CD4-positive, alpha-beta T cell treated with Interleukin-4 for 4 hours (primary cell): Measurements from ENCODE around the gene DNAH7.
A peak's percentile ranks its signal among the peaks of the same experiment; 100 is the strongest.
"Not testable (repeated sequence)": the region's sequence is repeated elsewhere in the genome, so short reads cannot be mapped to it uniquely, and the experiment has no call there.

ENCODE experiments used
- DNase-seq: peaks from one replicate; pipeline ENCODE4 v3.0.0-alpha.2; 2020

DNAH7 gene

DNA sequence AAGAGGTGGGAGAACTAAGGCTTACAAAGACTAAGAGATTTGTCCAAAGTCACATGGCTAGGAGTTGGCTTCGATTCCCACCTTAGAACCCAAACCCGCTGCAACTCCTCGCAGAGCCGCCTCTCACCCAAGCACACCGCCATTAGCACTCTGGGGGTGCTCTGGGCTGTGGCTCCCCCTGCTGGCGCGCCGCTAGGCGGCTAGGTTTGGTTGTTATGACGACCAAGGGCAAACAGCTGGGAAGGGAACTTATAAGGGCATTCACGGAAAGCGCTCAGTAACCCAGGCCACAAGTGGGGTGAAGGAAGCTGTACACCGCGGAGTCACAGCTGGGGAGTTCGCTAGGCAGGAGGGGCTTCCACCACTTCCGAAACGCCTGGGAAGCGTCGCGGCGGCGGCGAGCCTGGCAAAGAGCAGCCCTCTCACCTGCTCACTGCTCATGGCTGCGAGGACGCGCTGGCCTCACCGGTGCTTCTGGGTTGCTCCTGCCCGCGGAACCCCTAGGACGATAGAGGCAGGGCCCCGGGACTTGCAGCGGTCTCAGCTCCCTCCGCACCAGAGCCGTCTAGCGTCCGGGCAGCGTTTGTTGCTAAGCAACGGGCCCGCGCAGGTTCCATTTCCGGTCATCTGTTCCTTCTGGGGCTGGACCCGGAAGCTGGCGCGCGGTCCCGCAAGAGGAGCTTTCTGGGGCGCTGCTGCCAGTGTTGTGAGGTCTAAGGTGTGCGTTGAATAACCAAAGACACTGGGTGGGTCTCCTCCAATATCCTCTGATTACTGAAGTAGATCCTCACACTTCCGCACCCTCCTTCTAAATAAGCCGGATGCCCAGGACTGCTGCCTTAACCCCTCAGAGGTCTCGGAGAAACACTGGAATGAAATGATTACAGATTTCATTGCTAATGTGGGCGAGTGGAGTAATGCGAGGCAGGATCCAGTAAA, at the start of gene DNAH7:
DNAH7 (minus strand) TSS at position 567 of the 939 bp plus-strand sequence; CDS start at position 441, 126 bp downstream.
- peak; percentile 96 for DNase-seq

DNA sequence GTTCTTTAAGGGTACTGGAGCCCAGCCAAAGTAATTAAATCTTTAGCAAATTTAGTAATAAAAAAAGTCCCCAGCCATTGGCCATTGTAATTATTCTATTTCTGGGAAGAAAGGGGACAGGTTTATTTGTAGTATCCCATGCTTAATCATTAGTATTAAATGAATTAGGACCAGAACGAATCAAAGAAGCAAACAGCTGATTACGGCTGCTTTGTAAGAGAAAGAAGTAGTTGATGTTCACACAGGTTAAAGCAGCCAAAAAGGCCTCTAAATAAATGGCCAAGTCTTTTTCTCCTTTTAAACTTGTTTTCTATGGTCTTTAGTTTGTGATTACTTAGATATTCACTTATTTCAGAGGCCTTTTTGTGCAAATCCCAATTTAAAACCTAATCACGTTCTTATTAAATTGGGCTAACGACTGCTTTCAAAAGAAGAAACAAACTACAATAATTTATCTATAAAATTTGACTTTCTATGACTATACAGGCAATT, 48.6 kb upstream of the DNAH7 start:
- no peak for DNase-seq

DNA sequence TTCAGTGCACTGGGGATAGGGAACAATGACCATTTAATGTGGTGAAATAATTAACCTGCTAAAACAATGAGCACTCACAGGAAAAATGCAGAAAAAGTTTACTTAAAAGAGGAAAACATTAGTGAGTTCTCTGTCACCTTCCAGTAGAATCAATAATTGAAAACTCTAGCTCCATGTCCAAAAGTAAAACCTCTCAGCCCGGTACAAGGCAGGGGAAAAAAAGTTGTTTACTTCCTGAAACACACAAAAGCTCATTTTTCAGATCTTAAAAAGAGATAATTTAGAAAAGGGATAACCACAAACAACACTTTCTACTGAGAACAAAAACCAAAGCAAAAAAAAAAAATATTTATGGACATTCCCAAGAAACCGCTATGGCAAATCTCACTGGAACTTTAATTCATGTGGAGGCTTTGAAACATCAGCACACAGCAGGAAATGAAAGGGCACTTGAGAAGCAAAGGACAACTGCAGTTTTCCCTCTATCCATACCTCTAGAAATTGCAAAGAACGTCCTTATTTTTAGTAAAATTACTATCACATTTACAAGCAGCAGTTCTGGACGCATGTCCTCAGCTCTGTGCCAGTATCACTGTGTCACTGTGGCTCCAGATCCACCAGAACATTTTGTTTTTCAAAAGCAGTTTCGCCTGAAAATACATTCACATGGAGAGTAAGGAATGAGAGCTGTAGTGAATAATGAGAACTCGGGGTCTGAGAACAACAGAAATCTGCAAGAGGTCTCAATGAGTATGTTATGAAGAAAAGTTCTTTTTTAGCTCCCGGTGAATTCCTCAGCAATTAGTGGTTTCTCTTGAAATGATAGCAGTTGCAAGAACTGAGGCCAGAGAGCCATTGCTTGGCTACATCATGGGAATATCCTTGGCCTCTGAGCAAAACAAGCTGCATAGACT, 44.7 kb upstream of the DNAH7 start:
- no peak for DNase-seq

DNA sequence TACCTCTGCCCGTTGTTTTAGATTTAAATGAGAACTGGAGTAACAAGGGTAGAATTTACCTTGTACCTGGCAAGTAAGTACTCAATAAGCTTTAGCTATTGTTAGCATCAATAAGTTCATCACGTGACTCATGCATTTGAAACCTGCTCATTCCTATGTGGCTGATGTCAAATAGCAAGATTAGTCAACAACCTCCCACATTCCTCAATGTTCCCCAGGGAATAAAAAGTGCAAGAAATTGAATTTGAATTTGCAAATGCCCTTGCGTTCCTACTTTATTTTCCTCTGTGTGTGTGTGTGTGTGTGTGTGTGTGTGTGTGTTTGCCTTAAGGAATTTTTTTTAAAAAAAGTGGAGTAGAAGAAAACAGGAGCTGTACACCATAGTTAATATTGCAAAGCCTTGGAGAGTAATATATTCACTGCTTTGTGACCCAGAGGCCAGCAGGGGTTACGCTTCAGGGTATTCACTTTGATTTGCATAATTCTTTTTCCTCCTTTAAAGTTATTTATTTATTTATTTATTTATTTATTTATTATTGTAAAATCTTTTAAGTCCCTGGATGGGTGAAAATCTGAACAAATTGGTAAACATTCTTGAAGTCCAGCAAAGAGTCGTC, 43.9 kb upstream of the DNAH7 start:
- DNase-seq: no peak

DNA sequence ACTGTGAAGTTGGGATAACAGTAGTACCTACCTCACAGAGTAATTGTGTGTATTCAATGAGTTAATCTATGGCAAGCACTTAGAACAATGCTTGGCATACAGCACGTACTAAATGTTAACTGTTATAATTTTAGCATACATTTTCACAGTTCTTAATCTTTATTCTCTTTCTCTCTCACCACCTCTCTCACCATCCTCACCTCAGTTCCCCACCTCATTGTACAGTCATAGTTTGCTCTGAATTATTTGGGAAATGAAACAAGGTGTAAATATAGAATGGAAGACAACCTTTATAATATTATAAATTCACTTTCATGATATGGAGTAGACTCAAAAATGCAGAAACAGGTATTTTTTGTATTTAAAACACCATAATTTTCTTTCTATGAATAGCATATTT, 40.0 kb upstream of the DNAH7 start:
- DNase-seq: no peak

DNA sequence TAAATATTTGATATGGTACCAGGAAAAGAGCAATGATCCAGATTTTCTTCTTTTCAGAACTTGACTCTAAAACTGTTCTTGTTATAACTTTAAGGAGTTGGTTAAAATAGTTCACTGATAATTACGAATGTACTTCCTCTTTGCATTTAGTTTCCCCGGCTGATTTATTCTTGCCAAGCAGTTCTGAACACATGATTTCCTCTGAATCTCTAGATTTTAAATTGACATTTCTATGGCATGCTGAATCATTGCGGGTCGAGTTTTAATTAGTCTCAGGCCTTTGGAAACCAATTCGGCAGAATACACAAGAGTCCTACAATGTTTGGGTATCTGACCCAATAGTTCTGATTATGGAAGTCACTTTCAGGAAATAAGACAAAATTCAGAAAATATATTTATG, 37.3 kb upstream of the DNAH7 start:
- DNase-seq: no peak

DNA sequence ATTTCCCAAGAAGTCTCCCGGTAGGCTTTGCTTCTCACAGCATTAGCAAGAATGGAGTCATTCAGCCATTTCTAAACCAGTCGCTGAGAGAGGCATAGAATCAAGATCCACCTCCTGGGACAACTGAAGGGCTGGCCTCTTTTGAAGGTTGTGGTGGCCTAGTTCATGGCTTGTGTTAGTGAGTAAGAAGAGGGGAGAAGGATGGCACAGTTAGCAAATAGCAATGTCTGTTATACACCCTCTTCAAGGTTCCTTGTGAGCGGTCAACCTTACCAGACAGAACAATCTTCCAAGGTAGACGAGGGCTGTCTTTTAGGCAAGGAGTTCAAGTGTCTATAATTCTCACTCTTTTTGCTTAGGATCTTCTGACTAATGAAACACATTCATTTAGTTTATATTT, 35.4 kb upstream of the DNAH7 start:
- no peak for DNase-seq

DNA sequence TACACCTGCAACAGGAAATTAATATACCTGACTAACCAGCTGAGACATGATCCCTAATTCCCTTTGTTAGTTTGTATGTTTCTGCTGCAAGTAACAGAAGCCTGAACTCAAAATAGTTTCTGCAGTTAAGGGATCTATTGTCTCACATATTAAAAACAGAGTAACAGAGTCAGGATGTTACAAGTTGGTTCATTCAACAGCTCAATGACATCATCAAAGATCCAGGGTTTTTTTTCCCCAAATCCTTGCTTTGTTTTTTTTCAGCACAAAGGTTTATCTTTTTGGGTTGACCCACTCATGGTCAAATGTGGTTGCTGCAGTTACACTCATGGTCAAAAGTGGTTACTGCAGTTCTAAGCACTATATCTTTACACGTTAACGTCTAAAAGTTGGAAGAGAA, 35.0 kb upstream of the DNAH7 start:
- no peak for DNase-seq

DNA sequence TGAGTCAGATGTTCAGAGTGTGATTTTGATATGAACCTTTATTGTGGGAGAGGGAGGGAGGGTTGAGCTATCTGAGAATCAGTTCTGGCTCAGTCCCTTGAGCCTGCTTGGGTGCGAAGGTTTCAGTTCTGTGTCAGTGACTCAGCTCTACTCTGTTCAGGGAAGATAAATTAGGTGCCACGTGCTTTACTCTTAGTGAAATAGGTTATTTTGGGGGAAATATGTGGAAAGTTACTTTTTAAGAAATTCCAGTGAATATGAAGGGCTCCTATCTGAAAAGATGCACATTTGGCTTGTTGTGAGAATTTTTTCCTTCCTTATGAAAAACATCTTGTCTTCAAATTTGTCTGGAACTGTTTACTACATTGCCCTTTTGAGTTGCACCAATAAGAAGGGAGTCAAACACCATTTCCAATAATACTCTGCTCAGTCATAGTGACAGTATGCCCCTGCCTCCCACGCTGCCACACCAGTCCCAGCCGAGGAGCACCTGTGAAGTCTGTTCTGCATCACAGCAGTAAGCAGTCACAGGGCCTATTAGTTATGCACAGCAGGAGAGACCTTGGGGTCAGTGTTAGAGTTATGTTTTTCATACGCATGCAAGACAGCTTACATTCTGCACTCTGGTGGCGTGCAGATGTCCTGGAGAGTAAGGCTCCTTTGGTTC, 32.8 kb upstream of the DNAH7 start:
- peak; percentile 21 for DNase-seq

DNA sequence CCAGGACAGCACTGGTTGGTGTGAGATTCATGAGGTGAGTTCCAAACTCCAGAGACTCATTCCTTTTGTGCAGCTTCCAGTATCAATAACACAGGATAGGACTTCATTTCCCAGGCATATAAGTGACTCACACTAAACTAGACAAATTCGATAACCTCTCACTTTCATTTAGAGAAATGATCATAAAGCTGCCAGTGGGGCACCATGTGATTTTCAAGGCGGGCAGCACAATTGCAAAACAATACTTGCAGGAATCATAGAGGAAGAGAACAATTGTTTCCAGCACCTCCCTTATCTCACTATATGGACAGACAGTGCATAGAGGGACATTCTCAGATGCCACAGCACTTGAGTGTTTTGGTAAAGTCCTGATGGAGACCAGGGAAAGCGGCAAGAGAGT, 31.3 kb upstream of the DNAH7 start:
- DNase-seq: no peak

DNA sequence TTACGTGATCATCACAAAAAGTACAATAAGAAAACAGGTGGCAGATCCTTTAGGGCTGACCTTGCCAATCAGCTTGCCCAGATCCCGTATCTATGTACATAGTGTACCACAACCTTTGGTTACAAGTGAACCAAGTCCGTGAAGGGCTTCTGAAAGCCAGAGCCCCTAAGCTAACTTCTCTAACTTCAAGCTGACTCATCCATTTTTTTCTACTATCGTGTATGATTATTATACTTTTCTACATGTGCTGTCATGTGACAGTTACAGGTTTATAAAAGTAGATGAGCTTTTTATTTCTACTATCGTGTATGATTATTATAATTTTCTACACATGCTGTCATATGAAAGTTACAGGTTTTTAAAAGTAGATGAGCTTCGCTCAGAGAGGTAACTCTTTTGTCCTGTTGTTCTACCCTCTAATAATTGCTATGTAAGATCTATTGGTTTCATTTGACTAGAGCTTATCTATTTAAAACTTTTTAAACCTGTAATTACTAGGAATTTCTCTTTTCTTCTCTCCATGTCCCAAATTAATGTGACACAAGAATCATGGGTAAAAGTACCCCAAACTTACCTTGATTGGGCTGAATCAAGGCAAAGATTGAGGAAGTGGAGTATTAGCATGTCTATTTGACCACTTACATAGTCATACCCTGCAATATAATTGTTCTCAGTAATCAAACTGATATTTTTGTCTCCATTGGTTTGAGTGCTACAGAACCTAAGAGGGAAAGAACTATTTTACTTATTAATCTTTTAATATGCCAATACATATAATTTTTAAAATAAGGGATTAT, 29.4 kb upstream of the DNAH7 start:
- DNase-seq: no peak

DNA sequence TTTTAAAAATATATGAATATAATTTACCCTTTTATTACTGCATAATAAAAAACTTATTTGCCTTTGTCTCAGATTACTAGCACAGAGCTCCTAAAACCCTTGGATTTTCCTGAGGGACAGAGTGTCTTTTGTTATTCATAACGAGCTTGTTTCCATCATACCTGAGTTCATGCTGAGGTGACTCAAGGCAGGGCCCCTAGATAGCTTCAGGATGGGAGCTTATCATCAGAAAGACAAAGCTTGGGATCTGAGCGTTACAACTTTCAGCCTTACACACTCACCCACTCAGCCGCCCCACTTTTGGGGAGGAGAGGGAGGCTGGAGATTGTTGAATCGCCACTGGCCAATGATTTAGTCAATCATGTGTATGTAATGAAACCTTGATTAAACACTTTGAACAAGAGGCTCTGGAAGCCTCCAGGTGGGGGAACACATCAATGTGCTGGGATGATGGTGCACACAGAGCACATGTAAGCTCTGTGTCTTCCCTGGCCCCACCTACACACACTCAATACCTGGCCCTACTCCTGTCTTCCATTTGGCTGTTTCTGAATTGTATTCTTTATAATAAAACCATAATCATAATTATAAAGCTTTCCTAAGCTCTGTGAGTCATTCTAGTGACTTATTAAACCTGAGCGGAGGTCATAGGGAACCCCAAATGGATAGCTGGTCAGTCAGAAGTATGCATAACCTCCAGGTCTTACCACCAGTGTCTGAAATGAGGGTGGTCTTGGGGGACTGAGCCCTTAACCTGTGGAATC, 28.5 kb upstream of the DNAH7 start:
- no peak for DNase-seq

DNA sequence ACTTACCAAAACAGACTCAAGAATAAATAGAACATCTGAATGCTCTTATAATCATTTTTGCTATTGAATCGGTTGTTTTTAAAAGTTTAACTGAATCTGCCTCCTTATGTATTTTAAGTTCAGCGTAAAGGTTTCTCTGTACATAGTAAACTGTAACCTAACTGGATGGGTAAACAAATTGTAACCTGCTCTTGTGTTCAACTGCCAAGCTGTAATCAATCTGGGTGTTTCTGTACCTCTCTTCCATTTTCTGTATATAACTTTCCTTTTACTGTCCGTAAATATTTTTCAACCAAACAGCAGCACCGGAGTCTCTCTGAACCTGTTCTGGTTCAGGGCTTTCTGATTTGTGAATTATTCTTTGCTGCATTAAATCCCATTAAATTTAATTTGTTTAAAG, 27.6 kb upstream of the DNAH7 start:
- no peak for DNase-seq

DNA sequence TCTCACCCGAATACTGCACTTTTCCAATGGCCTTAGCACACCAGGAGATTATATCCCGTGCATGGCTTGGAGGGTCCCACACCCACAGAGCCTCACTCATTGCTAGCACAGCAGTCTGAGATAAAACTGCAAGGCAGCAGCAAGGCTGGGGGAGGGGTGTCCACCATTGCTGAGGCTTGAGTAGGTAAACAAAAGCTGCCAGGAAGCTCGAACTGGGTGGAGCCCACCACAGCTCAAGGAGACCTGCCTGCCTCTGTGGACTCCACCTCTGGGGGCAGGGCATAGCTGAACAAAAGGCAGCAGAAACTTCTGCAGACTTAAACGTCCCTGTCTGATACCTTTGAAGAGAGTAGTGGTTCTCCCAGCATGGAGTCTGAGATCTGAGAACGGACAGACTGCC, 20.8 kb upstream of the DNAH7 start:
- not testable (repeated sequence) for DNase-seq

DNA sequence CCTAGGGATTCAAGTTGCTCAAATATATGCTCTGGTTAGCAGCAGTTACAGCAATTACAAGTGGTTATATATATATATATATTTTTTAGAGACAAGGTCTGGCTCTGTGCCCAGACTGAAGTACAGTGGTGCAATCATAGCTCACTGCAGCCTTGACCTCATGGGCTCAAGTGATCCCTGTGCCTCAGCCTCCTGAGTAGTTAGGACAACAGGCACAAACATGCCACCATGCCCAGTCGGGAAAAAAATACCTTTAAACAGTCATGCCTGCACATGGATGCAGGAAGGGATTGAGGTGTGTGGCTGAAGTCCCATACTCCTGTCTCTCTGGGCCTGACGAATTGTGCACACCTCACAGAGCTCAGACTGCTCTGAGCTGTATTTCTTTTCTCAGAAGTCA, 19.6 kb upstream of the DNAH7 start:
- no peak for DNase-seq

DNA sequence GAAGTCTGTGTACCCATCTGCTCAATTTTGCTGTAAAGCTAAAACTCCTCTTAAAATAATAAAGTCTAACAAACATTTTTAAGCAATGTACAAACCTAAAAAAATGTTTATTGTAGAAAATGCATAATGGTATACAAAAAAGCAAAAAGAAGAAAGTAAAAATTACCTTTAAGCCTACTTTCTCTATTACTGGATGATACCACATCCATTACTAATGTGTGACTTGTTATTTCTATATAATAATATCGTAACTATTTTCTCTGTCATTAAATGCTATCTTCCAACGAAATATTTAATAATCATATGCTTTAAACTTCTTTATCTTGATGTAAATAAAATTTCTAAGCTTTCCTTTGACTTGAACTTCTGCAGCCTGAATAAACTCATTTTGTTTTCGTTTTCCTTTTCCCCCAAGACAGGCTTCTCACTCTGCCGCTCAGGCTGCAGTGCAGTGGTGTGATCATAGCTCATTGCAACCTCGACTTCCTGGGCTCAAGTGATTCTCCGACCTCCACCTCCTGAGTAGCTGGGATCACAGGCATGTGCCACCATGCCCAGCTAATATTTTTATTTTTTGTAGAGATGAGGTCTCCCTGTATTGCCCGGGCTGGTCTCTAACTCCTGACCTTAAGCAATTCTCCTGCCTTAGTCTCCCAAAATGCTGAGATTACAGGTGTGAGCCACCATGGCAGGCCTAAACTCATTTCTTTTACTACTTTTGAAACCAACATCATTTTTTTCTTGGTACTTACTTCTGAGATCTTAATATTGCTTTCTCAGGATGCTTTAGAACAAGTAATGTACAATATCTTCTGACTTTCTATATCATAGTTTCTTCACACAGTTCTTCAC, 18.1 kb upstream of the DNAH7 start:
- no peak for DNase-seq

DNA sequence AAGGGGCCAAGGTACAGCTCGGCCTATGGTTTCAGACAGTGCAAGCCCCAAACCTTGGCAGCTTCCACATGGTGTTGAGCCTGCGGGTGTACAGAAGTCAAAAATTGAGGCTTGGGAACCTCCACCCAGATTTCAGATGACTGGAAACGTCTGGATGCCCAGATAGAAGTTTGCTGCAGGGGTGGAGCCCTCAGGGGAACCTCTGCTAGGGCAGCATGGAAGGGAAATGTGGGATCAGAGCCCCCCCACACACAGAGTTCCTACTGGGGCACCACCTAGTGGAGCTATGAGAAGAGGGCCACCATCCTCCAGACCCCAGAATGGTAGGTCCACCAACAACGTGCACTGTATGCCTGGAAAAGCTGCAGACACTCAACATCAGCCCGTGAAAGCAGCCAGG, 15.0 kb upstream of the DNAH7 start:
- DNase-seq: no peak

DNA sequence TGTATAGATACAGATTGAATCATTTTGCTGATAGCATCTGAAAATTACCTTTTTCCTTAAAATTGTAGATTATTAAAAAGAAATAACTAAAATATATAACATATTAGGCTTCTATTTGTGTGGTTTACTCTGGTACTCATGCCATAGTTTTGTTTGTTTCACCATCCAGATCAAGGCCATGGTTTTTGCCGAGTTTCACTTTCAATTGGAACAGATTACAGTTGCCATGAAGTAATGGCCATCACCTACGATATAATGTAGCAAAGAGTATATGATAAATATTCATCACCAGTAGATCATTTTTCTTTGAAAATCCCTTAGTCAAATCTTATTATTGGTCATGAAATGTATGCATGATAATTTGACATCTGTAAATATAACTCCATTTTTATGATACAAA, 11.9 kb upstream of the DNAH7 start:
- no peak for DNase-seq

DNA sequence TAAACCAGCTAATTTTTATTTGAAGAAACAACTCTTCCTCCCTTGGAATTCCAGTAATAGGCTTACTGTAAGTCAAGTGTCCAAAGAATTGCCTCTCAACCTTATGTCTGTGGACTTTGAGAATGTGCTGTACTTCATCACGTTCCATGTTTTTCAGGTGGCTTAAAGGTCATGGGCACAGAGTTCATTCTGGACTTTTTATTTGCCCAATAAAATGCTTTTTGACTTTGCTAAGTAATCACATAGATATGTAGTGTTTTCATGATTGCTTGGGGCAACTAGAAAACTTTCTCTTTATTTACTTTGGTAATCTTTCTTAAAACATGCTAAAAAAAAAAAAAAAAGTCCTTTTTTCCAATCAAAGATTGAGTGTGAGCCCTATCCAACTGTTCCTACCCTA, 10.4 kb upstream of the DNAH7 start:
- DNase-seq: no peak

DNA sequence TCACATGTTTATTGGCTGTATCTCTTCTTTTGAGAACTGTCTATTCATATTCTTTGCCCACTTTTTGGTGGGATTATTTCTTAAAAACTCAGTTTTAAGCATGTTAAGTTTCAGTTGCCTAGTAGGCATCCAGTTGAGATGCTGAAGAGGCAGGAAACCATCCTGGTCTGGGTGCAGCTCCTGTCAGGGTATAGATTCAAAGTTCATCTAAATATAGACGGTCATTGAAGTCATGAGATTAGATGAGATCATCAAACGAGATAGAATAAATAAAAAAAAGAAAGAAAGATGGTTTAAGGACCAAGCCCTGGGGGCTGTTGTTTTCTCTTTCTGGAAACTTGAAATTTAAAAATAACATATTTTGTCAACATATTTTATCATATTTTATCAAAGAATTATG, 9.2 kb upstream of the DNAH7 start:
- no peak for DNase-seq
